Activated effector memory CD4-positive, alpha-beta T cell treated with Interleukin-2 at 50 U/mL for 16 hours (primary cell): ENCODE measurements around the gene IPCEF1.
A peak's percentile ranks its signal among the peaks of the same experiment; 100 is the strongest.

Experiments used
- DNase-seq: peaks from one replicate; pipeline ENCODE4 v3.0.0-alpha.2; 2020

The IPCEF1 gene

DNA sequence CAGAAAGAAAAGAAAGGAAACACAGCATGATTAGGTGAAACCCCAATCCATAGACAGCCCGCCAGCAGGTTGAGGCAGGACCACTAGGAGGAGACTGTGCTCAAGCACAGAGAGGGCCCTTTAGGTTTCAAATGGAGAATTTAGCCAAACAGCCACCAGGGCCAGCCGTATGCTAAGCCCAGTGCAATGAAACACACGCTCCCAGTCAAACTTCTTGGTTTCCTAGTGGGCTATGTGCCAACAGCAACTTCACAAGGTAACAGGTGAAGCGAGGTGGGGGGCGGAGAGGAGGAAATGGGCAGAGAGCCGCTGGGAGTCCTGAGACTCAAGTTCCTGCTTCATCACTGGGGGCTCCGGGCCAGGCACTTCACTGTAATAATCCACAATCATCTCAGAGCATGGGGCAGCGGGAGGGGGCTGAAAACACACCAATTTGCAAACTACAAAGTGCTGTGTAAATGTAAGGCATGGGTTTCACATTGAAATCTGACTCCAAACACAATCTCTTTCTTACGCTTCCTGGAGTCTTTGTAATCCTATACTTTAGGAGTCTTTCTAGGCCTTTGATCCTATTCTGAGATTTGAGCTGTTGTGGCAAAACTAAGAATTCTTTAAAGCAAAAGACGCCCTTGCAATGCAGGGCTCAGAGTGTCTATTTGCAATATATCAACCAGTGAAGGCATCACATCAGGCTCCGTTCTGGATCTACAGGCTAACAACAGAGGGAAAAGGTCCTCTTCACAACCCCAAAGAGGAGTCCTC lies 200.3 kb downstream of the IPCEF1 start:
- peak; percentile 39 for DNase-seq

DNA sequence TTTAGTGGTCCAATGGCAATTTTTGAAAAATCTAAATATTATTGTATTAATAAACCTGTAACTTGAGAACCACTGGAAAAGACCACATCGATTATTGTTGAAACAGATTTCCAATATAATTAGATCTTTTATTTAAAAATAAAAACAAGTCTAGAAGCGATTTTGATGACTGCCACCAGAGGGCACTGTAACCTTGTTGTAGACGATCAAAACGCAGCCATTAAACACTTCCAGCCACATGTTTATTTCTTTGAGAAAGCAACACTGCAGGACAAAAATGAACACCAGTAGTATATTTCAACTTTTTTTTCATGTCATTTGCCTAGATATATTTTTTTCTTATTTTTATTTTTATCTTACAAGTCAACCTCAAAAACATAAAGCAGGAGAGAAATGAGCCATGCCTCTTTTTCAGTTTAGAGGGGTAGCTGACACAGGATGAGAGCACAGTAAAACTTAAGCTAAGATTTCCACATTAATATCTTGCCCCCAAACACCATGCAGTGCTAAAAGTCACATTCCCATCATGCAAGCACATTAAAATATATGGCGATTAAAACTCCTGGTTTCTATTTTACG lies 202.1 kb downstream of the IPCEF1 start:
- DNase-seq, result peak; percentile 18

DNA sequence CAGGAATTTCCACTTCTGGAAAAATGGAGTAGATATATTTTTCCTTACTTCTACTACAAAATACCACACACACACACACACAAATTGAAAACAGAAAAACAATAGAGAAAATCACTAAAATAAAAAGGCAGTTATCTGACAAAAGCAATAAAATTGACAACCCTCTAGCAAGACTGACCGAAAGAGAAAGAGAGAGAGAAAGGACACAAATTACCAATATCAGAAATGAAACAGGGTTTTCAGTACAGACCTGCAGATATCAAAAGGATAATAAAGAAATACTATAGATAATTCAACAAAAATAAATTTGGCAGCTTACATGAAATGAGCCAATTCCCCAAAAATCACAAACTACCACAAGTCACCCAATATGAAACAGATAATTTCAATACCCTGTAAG lies 212.8 kb downstream of the IPCEF1 start:
- DNase-seq, result no peak

DNA sequence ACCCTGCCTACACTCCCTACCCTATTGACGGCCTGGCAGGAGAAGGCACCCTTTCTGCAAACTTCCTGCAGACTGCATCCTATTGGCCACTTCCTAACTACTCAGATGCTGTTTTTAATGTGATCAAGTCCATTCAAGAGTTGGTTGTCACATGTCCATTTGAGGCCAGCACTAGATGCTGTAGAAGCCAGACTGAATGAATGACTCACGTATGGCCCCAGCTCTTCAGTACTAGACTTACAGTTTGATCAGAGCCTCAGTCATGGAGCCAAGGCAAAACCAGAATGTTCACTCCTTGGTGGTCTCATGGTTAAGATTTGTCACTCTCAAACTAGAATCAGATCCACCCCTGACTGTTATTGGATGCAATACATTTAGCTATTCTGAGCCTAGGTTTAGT lies 215.9 kb downstream of the IPCEF1 start:
- no peak for DNase-seq

DNA sequence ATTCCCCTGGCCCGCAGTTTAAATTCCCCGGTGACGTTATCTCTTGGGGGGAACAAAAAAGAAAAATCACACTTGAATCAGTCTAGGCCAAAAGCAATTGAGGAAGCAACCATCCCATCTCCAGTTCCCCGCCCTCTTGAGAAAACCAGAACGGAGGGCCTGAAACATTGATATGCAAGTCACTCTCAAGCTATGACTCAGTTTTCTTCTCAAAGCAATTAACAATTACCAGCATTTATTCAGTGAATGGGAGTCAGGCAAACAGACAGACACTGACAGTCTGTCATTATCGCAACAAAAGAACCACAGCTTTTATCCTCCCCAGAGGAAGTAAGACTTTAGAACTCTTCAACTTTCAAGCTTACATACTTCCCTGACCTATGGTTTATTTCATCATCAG lies 216.7 kb downstream of the IPCEF1 start:
- DNase-seq, result no peak

DNA sequence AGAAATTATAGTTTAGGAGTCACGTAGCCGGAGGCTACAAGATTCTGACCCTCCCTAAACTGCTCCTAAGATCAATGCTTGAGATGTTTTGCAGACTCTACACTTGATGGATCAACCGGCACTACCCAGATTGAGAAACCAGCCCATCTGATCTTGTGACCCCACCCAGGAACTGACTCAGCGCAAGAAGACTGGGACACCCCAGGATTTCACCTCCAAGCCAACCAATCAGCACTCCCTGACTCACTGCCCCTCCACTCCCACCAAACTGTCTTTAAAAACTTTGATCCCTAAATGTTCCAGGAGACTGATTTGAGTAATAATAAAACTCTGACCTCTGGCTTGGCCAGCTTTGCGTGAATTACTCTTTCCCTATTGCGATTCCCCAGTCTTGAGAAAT lies 217.8 kb downstream of the IPCEF1 start:
- no peak for DNase-seq

DNA sequence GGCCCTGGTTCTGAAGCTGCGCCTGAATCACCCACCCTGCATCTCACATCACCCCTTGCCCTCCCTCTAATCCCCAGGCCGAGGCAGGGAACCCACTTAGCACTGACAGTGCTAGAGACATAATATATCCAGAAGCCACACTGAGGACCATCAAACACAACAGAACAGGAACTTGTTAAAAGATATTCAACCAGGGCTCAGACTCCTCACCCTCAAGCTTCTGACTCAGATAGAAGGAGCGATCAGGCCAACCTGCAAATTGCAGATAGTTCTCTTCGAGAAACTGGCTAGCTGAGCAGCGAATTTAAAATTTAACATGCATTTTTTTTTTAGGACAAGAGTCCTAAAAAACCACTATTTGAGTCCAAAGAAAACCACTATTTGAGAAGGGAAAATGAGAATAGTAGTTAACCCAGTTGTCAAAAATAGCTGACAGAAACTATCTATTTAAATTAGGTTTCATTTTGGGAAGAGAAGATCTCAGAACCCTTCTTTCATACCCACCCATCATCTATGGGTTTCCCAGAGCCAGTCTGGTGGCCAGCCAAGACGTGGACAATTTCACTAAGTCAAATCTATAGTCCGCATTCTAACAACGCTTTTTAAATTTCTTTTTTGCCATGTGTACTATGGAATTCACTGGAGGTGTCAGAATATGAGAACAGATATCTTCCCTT lies 222.0 kb downstream of the IPCEF1 start:
- no peak for DNase-seq

DNA sequence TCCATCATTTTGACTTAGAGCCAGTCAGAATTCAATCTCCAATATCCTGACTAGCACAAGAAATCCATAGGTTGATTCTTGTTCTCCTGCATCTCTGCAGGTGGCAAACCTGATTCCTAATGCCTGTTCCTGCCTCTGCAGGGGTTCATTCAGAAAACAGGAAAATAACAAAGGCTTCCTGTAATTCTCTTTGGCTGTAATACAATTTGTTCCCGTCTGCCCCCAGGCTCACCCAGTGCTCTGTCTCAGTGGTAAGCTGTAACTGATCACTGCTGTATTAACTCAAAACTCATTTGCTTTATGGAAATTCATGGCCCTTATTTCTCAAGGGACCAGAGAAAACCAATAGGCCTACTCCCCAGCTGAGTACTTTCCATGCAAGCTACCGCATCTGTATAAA lies 228.9 kb downstream of the IPCEF1 start:
- DNase-seq, result no peak

DNA sequence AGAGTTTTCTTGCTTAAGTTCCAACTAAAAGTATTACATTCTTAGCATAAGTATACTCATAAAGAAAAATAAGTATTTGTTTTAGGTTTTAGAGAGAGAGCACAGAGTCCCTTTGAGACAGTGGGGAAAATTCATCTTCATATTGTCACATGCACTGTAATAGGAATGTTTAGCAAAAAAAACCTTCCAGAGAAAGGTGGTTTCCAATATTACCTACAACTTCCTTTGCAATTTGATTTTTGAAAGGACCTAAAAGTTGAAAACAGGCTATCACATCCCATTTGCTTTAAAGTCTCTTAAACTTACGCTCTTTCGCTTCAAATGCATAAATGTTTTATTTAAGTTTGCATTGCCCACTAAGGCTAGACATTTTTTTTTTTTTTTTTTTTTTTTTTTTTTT lies 231.2 kb downstream of the IPCEF1 start:
- DNase-seq, result no peak

DNA sequence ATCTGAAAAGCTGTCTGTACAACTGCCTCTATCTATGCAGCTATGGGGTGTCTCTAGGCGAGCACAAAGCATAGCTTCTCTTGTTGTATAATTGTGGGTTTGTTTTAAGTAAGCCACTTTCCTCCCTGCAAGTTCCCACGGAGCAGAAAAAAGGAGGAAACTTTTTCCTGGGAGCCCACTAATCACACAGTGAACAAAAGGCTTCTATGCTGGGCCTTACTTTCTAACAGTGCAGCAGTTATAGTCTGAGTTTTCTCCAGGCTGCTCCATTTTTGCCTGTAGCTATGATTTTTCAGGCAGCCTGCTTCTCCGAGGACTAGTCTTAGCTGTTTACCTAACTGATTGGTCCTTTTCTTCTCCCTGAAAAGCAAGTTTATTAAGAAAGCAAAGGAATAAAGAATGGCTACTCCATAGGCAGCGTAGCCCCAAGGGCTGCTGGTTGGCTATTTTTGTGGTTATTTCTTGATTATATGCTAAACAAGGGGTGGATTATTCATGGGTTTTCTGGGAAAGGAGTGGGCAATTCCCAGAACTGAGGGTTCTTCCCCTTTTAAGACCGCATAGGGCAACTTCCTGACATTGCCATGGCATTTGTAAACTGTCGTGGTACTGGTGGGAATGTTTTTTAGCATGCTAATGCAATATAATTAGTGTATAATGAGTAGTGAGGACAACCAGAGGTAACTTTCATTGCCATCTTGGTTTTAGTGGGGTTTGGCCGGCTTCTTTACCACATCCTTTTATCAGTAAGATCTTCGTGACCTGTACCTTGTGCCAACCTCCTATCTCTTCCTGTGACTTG lies 233.2 kb downstream of the IPCEF1 start:
- DNase-seq, result no peak

DNA sequence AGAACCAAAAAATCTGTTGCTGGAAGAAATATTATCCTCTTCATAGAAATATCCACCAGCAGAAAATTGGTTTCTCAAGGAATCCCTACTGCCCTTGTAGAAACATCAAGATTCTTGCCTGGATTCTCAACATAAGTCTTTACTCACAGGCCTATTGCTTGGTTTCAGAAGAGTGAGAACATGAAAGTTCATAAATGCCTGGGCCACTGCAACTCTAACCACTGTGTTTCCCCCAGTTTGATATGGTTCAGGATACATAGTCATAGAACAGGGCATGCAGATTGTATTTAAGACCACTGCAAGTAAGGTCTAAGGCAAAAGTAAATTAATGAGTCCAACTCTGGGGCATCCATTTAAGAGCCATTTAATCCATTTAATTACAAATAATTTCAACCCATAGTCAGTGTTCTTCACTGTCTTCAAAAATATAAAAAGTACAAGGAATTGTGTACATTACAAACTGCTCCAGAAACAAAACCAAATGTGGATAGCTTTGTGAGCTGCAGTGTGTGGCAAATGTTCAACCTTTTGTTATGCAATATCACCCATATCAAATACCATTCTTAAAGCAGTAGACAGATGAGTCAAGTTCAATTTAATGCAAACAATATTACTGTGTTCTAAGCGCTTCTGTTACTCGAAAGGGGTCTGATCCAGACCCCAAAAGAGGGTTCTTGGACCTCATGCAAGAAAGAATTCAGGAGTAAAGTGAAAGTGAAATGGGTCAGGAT lies 234.2 kb downstream of the IPCEF1 start:
- DNase-seq, result no peak

DNA sequence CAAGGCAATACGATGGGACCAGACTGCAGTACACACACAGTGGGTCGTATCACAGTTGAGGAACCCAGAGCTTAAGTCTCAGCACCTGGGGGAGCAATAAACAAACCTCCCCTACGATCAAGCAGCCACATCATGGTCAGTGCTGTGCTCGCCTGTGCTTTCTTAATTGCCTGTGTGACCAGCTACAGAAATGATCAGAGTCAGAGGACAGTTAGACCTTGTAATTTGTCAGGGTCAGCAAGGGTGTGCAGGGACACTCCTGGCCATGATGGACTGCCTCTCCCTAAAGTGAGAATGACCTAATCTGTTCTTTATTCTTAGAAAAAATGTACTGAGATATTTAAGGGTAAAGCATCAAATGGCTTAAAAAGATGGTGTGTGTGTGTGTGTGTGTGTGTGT lies 239.1 kb downstream of the IPCEF1 start:
- DNase-seq, result no peak

DNA sequence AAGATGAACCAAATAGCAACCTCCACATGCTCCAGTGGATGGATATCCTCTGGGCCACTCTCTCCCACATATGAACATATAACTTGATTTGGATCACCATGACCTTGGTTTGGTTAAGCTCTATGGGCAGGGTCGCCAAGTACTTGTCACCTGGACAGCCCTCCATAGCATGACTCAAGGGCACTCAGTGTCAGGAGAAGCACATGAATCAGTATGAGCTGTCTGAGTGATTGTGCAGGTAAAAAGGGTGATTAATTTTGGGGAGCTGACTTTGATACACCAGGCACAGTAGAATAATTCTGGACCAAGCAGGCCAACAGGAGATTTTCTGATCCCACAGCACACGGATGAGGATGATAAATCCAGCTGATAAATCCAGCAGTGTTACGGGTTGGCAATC lies 243.2 kb downstream of the IPCEF1 start:
- DNase-seq, result no peak

DNA sequence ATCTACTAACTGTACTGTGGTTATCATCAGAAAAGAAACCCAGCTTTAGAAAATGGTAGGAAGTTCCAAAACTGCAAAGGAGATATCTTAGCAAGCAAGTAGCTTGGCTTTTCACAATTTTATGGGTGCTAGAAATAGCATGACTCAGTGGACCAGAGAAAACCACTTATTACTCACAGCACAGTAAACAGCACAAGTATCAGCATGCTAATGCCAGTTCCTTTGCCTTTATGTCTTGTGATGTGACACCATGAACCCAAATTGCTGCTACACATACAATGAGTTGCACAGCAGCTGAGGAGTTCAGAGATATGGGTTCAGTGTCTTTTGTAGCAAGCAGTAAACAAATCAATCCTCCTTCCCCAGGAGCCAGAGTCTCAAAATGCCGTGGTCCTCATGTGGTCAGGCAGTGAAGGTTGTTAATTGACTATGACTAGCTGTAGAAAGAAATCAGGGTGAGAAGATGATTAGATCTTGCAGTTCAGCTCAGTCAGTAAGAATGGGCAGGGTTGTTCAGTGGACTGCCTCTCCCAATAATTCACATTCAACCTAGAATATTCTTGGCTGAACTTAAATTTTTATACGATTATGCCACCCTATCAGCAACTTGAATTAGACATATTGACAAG lies 244.3 kb downstream of the IPCEF1 start:
- no peak for DNase-seq

DNA sequence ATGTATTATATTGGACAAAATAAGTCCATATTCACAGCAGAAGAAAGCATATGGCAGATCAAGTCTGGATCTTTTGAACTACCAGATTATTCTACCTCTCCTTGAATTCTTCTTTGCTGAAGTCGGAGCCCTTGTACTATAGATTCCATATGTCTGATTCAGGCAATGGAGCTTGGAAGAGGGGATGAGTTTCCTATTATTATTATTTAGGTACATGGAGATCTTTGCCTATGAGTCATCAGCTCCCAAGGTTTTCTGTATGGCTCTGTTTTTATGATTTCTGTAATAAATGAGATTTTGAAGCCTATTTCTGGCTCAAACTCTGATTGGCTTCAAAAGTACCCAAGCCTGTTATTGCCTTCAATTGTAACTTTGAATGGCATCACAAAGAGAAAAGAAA lies 245.6 kb downstream of the IPCEF1 start:
- no peak for DNase-seq

DNA sequence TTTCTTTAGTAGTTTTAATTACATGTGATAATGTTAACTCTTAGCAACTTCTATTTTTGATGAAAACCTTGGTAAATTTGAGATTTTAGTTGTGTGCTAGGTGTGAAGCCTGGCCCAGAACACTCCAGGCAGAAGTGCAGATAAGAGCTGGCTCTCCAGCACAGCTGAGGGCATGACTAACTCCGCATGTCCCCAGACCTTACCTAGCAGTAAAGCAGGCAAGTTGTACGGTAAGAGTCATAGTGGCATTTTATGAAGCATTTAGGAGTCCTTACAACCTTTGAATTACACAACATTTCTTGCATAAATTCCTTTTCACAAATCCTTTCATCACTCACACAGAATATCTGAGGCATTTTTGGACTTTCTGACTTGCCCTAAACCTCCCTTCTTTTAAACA lies 250.4 kb downstream of the IPCEF1 start:
- no peak for DNase-seq
